H1 (cell line): ENCODE data around the gene OSTF1. TPM values are rescaled to one million over a fixed set of nuclear protein-coding genes. Genes with fewer than 3 reads are reported as not detected.

Source experiments
- CTCF ChIA-PET: fragments of 300-600 bp; sonication (Branson Sonifier 250); formaldehyde crosslinking; loops from one replicate; lab custom pipeline; 2021; ENCODE audit not compliant: partially characterized antibody; lab: Charles Lee
- POLR2A ChIA-PET: fragments of 300-600 bp; sonication (Branson Sonifier 250); formaldehyde crosslinking; loops from one replicate; lab custom pipeline; 2021; ENCODE audit warnings: inconsistent platforms; ENCODE audit not compliant: partially characterized antibody; lab: Charles Lee
- DNase-seq, 2 experiments: peaks; one replicate each; pipeline versions ENCODE4 v3.0.0 to v3.0.0-alpha.2; 2010 to 2022; ENCODE audit warnings: low spot score in 2 of 2, low read depth in 1 of 2, mixed read lengths in 1 of 2
- FAIRE-seq: peaks from 2 replicates; lab custom pipeline; 2011; peaks lifted over from hg19 to GRCh38; lab: Jason Lieb, UNC
- H2AFZ ChIP-seq: 2 replicates; pipeline ENCODE4 v1.8.1; 2012; ENCODE audit warnings: low read length, inconsistent platforms
- H2AK5ac ChIP-seq: 2 replicates; pipeline ENCODE4 v1.6.1; 2013; ENCODE audit warnings: low read depth, low read length
- H2BK120ac ChIP-seq: replicated peaks from 2 replicates; pipeline ENCODE3; 2013; ENCODE audit warnings: low read depth, low read length, inconsistent platforms
- H2BK12ac ChIP-seq: 2 replicates; pipeline ENCODE4 v1.6.1; 2013; ENCODE audit warnings: low read depth, low read length
- H2BK15ac ChIP-seq: 2 replicates; pipeline ENCODE4 v1.6.1; 2013; ENCODE audit warnings: low read length
- H2BK20ac ChIP-seq: 2 replicates; pipeline ENCODE4 v1.6.1; 2013; ENCODE audit warnings: low read length
- H2BK5ac ChIP-seq: 2 replicates; pipeline ENCODE4 v1.6.1; 2013; ENCODE audit warnings: low read depth, low read length
- H3K14ac ChIP-seq: 2 replicates; pipeline ENCODE4 v1.6.1; 2013; ENCODE audit warnings: inconsistent platforms; ENCODE audit not compliant: insufficient read length
- H3K18ac ChIP-seq: 2 replicates; pipeline ENCODE4 v1.6.1; 2013; ENCODE audit warnings: low read length; ENCODE audit errors: extremely low read depth
- H3K23ac ChIP-seq: 2 replicates; pipeline ENCODE4 v1.6.1; 2013; ENCODE audit warnings: inconsistent platforms; ENCODE audit not compliant: insufficient read length
- H3K23me2 ChIP-seq: 2 replicates; pipeline ENCODE4 v1.6.1; 2013; ENCODE audit warnings: low read depth, low read length
- H3K27ac ChIP-seq: 2 replicates; pipeline ENCODE4 v1.6.1; 2011; ENCODE audit warnings: low read depth, low read length, inconsistent platforms
- H3K27me3 ChIP-seq, 4 experiments: replicated peaks in 1 of 4; 1 replicate in 1 of 4; 2 replicates in 3 of 4; pipeline versions ENCODE4 v1.6.1 to v1.8.1; 2011 to 2013; ENCODE audit warnings: low read length in 3 of 4, mild to moderate bottlenecking in 3 of 4, inconsistent platforms in 2 of 4, mixed read lengths in 2 of 4, moderate library complexity in 1 of 4; ENCODE audit not compliant: control insufficient read depth in 3 of 4, insufficient read depth in 3 of 4; ENCODE audit errors: extremely low read depth in 1 of 4
- H3K36me3 ChIP-seq, 4 experiments: 2 replicates each; pipeline versions ENCODE4 v1.6.1 to v1.8.1; 2011 to 2013; ENCODE audit warnings: mild to moderate bottlenecking in 4 of 4, low read length in 3 of 4, moderate library complexity in 2 of 4, control low read depth in 1 of 4, inconsistent platforms in 1 of 4; ENCODE audit not compliant: insufficient read depth in 4 of 4, control insufficient read depth in 2 of 4
- H3K4ac ChIP-seq: replicated peaks from 2 replicates; pipeline ENCODE3; 2013; ENCODE audit warnings: low read length, low read depth, mixed read lengths, inconsistent platforms; ENCODE audit not compliant: insufficient read length
- H3K4me1 ChIP-seq, 4 experiments: replicated peaks in 1 of 4; 1 replicate in 1 of 4; 2 replicates in 3 of 4; pipeline versions ENCODE4 v1.6.1 to v1.8.1; 2011 to 2013; ENCODE audit warnings: low read length in 3 of 4, inconsistent platforms in 2 of 4, mixed read lengths in 1 of 4; ENCODE audit not compliant: insufficient read depth in 4 of 4, control insufficient read depth in 3 of 4
- H3K4me2 ChIP-seq, 2 experiments: 2 replicates each; pipeline versions ENCODE4 v1.6.1 to v1.8.1; 2011 to 2013; ENCODE audit warnings: low read depth in 2 of 2, low read length in 2 of 2, control low read depth in 1 of 2, inconsistent platforms in 1 of 2, mild to moderate bottlenecking in 1 of 2; ENCODE audit not compliant: insufficient read depth in 1 of 2
- H3K4me3 ChIP-seq, 4 experiments: fragments of 200-600, 300-600 bp in 1 of 4; sonication (generic), shearing (Covaris generic), sonication (Bioruptor Twin) in 1 of 4; 2 replicates each; pipeline versions ENCODE4 v1.5.1 to v1.8.1; 2011 to 2016; ENCODE audit warnings: low read length in 4 of 4, low read depth in 3 of 4, control low read depth in 2 of 4, inconsistent platforms in 2 of 4, mild to moderate bottlenecking in 2 of 4, mixed read lengths in 1 of 4, moderate library complexity in 1 of 4; ENCODE audit not compliant: insufficient read depth in 2 of 4; ENCODE audit errors: extremely low read depth in 1 of 4
- H3K56ac ChIP-seq: replicated peaks from 2 replicates; pipeline ENCODE3; 2013; ENCODE audit warnings: low read depth, mild to moderate bottlenecking, mixed read lengths, low read length, inconsistent platforms; ENCODE audit not compliant: insufficient read length
- H3K79me1 ChIP-seq: 2 replicates; pipeline ENCODE4 v1.6.1; 2013; ENCODE audit warnings: low read depth, low read length, control low read depth
- H3K79me2 ChIP-seq, 2 experiments: 2 replicates each; pipeline versions ENCODE4 v1.6.1 to v1.8.1; 2012 to 2013; ENCODE audit warnings: low read length in 2 of 2, mild to moderate bottlenecking in 2 of 2, inconsistent platforms in 1 of 2; ENCODE audit not compliant: insufficient read depth in 2 of 2, control insufficient read depth in 1 of 2
- H3K9ac ChIP-seq, 4 experiments: replicated peaks in 1 of 4; 1 replicate in 1 of 4; 2 replicates in 3 of 4; pipeline versions ENCODE4 v1.6.1 to v1.8.1; 2011 to 2013; ENCODE audit warnings: low read depth in 3 of 4, low read length in 3 of 4, control low read depth in 2 of 4, mild to moderate bottlenecking in 2 of 4, moderate library complexity in 2 of 4, inconsistent platforms in 1 of 4; ENCODE audit errors: extremely low read depth in 1 of 4
- H3K9me3 ChIP-seq, 2 experiments: 2 replicates each; pipeline versions ENCODE4 v1.6.1 to v1.8.1; 2012 to 2013; ENCODE audit warnings: mild to moderate bottlenecking in 2 of 2, moderate library complexity in 2 of 2, control low read depth in 1 of 2, inconsistent platforms in 1 of 2, low read depth in 1 of 2, low read length in 1 of 2, mixed read lengths in 1 of 2; ENCODE audit not compliant: insufficient read depth in 2 of 2
- H4K20me1 ChIP-seq, 2 experiments: replicated peaks in 1 of 2; 2 replicates each; pipeline versions ENCODE3 to v1.8.1; 2011 to 2013; ENCODE audit warnings: inconsistent platforms in 2 of 2, low read length in 2 of 2, mild to moderate bottlenecking in 1 of 2; ENCODE audit not compliant: insufficient read depth in 2 of 2, control insufficient read depth in 1 of 2
- H4K5ac ChIP-seq: 2 replicates; pipeline ENCODE4 v1.6.1; 2013; ENCODE audit warnings: low read length, low read depth, mixed read lengths, inconsistent platforms; ENCODE audit not compliant: insufficient read length
- H4K8ac ChIP-seq: 2 replicates; pipeline ENCODE4 v1.8.0; 2013; ENCODE audit warnings: mild to moderate bottlenecking, moderate library complexity, low read length, inconsistent platforms; ENCODE audit not compliant: insufficient read depth; ENCODE audit errors: extremely low read depth
- H4K91ac ChIP-seq: replicated peaks from 2 replicates; pipeline ENCODE3; 2013; ENCODE audit warnings: low read length, mixed read lengths, inconsistent platforms; ENCODE audit not compliant: insufficient read length
- ATF2 ChIP-seq: IDR thresholded peaks from 2 replicates; pipeline ENCODE4 v1.6.1; 2012; ENCODE audit warnings: low read length, inconsistent platforms
- BACH1 ChIP-seq: IDR thresholded peaks from 2 replicates; pipeline ENCODE4 v1.6.1; 2012; ENCODE audit warnings: low read length, improper control_type of control experiment
- BCL11A ChIP-seq, 2 experiments: IDR thresholded peaks; one replicate each; pipeline ENCODE4 v1.6.1; 2011; ENCODE audit warnings: low read depth in 2 of 2, low read length in 2 of 2, mild to moderate bottlenecking in 2 of 2
- CHD1 ChIP-seq: IDR thresholded peaks from 2 replicates; pipeline ENCODE4 v1.6.1; 2012; ENCODE audit warnings: low read depth, low read length, improper control_type of control experiment
- CREB1 ChIP-seq: IDR thresholded peaks from 2 replicates; pipeline ENCODE4 v1.6.1; 2012; ENCODE audit warnings: inconsistent platforms
- CTBP2 ChIP-seq: IDR thresholded peaks from 2 replicates; pipeline ENCODE4 v1.7.0; 2011; ENCODE audit warnings: borderline replicate concordance, mild to moderate bottlenecking, moderate library complexity, mixed read lengths, low read length; ENCODE audit not compliant: insufficient read depth, insufficient read length
- NANOG ChIP-seq: IDR thresholded peaks from 2 replicates; pipeline ENCODE4 v1.6.1; 2011; ENCODE audit warnings: low read length, low read depth, mild to moderate bottlenecking, inconsistent platforms; ENCODE audit not compliant: insufficient read depth, poor library complexity, severe bottlenecking
- PHF8 ChIP-seq: fragments of 200-600 bp; sonication (generic); conservative IDR thresholded peaks from 2 replicates; pipeline ENCODE4 v1.7.1; 2012; ENCODE audit warnings: low read depth, mild to moderate bottlenecking, inconsistent platforms, low read length, moderate library complexity
- RAD21 ChIP-seq, 2 experiments: IDR thresholded peaks in 1 of 2; conservative IDR thresholded peaks in 1 of 2; 2 replicates each; pipeline ENCODE4 v1.6.1; 2011; ENCODE audit warnings: low read depth in 2 of 2, low read length in 2 of 2, improper control_type of control experiment in 1 of 2, inconsistent platforms in 1 of 2, mild to moderate bottlenecking in 1 of 2, moderate library complexity in 1 of 2
- RBBP5 ChIP-seq: IDR thresholded peaks from 2 replicates; pipeline ENCODE4 v1.7.1; 2012; ENCODE audit warnings: low read depth, mild to moderate bottlenecking, inconsistent platforms, low read length, moderate library complexity, borderline replicate concordance
- SP4 ChIP-seq: IDR thresholded peaks from 2 replicates; pipeline ENCODE4 v1.6.1; 2012; ENCODE audit warnings: low read length, inconsistent platforms
- TBP ChIP-seq: IDR thresholded peaks from 2 replicates; pipeline ENCODE4 v1.6.1; 2011; ENCODE audit warnings: low read depth, low read length, improper control_type of control experiment
- TEAD4 ChIP-seq: IDR thresholded peaks from 2 replicates; pipeline ENCODE4 v1.6.1; 2012; ENCODE audit warnings: low read depth, low read length, inconsistent platforms, mixed read lengths
- ZNF274 ChIP-seq: IDR thresholded peaks from 2 replicates; pipeline ENCODE4 v1.7.0; 2012; ENCODE audit warnings: low read length, borderline replicate concordance; ENCODE audit errors: extremely low read depth
- polyA plus RNA-seq, 7 experiments: library from polyadenylated mRNA; depleted of rRNA in 3 of 7; stranded (reverse) in 5 of 7; unstranded in 2 of 7; fragments of >200 nt in 5 of 7; fragments of 200-250 nt in 2 of 7; gene quantifications; 1 replicate in 5 of 7; 2 replicates in 1 of 7; 4 replicates in 1 of 7; pipeline versions ENCODE4 v1.2.1 to v1.2.3, GENCODE V29; 2011 to 2013; ENCODE audit warnings: missing spikeins in 2 of 7, mixed read lengths in 2 of 7
- total RNA-seq: library from RNA; stranded (reverse); fragmentation: NEBNext Ultra II Directional; extraction: Animal tissue kit (Norgen Biotek cat#: 25700); gene quantifications from 2 replicates; pipeline ENCODE4 v1.2.1, GENCODE V29; 2021

Gene OSTF1
- total and polyA plus RNA-seq, 2 of the 8 experiments (the other 6 are each of a cell fraction or from before 2014, with no cell fraction given) = 5.0 to 18.9 TPM

- no peaks in the 10 kb centered on the region for H3K36me3 ChIP-seq
- H3K9ac ChIP-seq = no peak overlapping the region
- no peak overlapping the region for H4K5ac ChIP-seq
- no peaks in the 10 kb centered on the region for H3K27me3 ChIP-seq
- H2AFZ ChIP-seq = no peak overlapping the region
- H3K14ac ChIP-seq = no peak overlapping the region
- H4K91ac ChIP-seq = no peak overlapping the region
- POLR2A ChIA-PET = no interaction called here
- no peak overlapping the region for H2BK5ac ChIP-seq
- no peak for DNase-seq
- no peak overlapping the region for H3K4ac ChIP-seq
- no peak overlapping the region for H3K18ac ChIP-seq
- no peak overlapping the region for H3K4me2 ChIP-seq
- TF ChIP-seq RBBP5 (no peak), ATF2 (no peak), BCL11A (IDR thresholded peaks at IDR 0.05; ENCODE audit: low read depth in 2 of 2, low read length in 2 of 2) (no peak), BACH1 (no peak), SP4 (no peak), CTBP2 (no peak), CREB1 (no peak), ZNF274 (no peak), PHF8 (no peak), TEAD4 (no peak), RAD21 (IDR thresholded peaks at IDR 0.05 in 1 of 2, conservative IDR thresholded peaks at IDR 0.05 in 1 of 2; ENCODE audit: low read depth in 2 of 2, low read length in 2 of 2) (no peak), CHD1 (no peak), NANOG (no peak), TBP (no peak)
- H3K4me3 ChIP-seq = no peak overlapping the region
- CTCF ChIA-PET = interaction anchor here (1.1 kb wide), 1 partner anchor 21 kb away, joined by 3 read pairs; no protein-coding TSS in a partner anchor
- no peaks in the 10 kb centered on the region for H4K20me1 ChIP-seq
- peaks cover 0 to 2% (median 0%) of the 10 kb centered on the region in 4 experiments; a peak in 1 of 7 replicates for H3K4me1 ChIP-seq
- no peak overlapping the region for H2AK5ac ChIP-seq
- no peak overlapping the region for H2BK20ac ChIP-seq
- H2BK15ac ChIP-seq = no peak overlapping the region
- H4K8ac ChIP-seq = no peak overlapping the region
- no peak overlapping the region for H2BK120ac ChIP-seq
- H3K23ac ChIP-seq = no peak overlapping the region
- no peak overlapping the region for H2BK12ac ChIP-seq
- no peaks in the 10 kb centered on the region for H3K23me2 ChIP-seq
- FAIRE-seq = no peak
- no peak overlapping the region for H3K56ac ChIP-seq
- no peaks in the 10 kb centered on the region for H3K79me1 ChIP-seq
- H3K79me2 ChIP-seq = no peaks in the 10 kb centered on the region
- H3K27ac ChIP-seq = no peak overlapping the region
- peaks cover 4 to 5% of the 10 kb centered on the region in 2 experiments; a peak in 3 of 4 replicates for H3K9me3 ChIP-seq
These were observed 76.3 kb downstream of the OSTF1 start for GRCh38 chr9:75164573-75164972.
